ENCODE measurements around the gene BGLAP.
A peak's percentile ranks its signal among the peaks of the same experiment; 100 is the strongest.

The BGLAP gene

GRCh38 chr1:156282479-156283222 is 40.7 kb downstream of the BGLAP start, which contains the start of gene SMG5:
Gene SMG5 (minus strand): TSS chr1:156282825. CDS start chr1:156282680, 145 bp downstream.
- peak; percentile 74 for FAIRE-seq
- DNase-seq (ENCODE audit: insufficient read length, low spot score): peak; percentile 98
- TF ChIP-seq POLR2A (IDR thresholded peaks at IDR 0.05; ENCODE audit: low read depth, low read length): peak; percentile 99

GRCh38 chr1:156283521-156283920 is 41.5 kb downstream of the BGLAP start:
- FAIRE-seq: no peak
- no peak for DNase-seq (ENCODE audit: insufficient read length, low spot score)
- no peak for TF ChIP-seq POLR2A (IDR thresholded peaks at IDR 0.05; ENCODE audit: low read depth, low read length)

GRCh38 chr1:156284112-156284511 is 42.1 kb downstream of the BGLAP start, which contains the start of gene TMEM79:
Gene TMEM79 (plus strand): TSS chr1:156284325. CDS start chr1:156285227, 902 bp downstream.
- DNase-seq (ENCODE audit: insufficient read length, low spot score): no peak

GRCh38 chr1:156284757-156285156 is 42.8 kb downstream of the BGLAP start:
- no peak for FAIRE-seq
- no peak for TF ChIP-seq POLR2A (IDR thresholded peaks at IDR 0.05; ENCODE audit: low read depth, low read length)
- DNase-seq (ENCODE audit: insufficient read length, low spot score): no peak

More at GRCh38 chr1:156284112-156284511, 42.1 kb downstream of the BGLAP start, which contains the start of gene TMEM79:
- no peak for FAIRE-seq
- TF ChIP-seq POLR2A (IDR thresholded peaks at IDR 0.05; ENCODE audit: low read depth, low read length): no peak

- TF ChIP-seq POLR2A (IDR thresholded peaks at IDR 0.05; ENCODE audit: low read depth, low read length): no peak
- DNase-seq (ENCODE audit: insufficient read length, low spot score): no peak
- FAIRE-seq: no peak
These were observed 43.5 kb downstream of the BGLAP start for GRCh38 chr1:156285437-156285836.

GRCh38 chr1:156286061-156286460 is 44.1 kb downstream of the BGLAP start:
- DNase-seq (ENCODE audit: insufficient read length, low spot score) (no peak), FAIRE-seq (no peak)
- no peak for TF ChIP-seq POLR2A (IDR thresholded peaks at IDR 0.05; ENCODE audit: low read depth, low read length)

GRCh38 chr1:156289857-156290256 is 47.9 kb downstream of the BGLAP start:
- no peak for TF ChIP-seq POLR2A (IDR thresholded peaks at IDR 0.05; ENCODE audit: low read depth, low read length)
- FAIRE-seq: no peak

GRCh38 chr1:156291226-156292061 is 49.5 kb downstream of the BGLAP start:
- FAIRE-seq (no peak), DNase-seq (ENCODE audit: insufficient read length, low spot score) (no peak)
- no peak for TF ChIP-seq POLR2A (IDR thresholded peaks at IDR 0.05; ENCODE audit: low read depth, low read length)

More at GRCh38 chr1:156289857-156290256, 47.9 kb downstream of the BGLAP start:
- no peak for DNase-seq (ENCODE audit: insufficient read length, low spot score)
